Mucosa of stomach (tissue), 1 donor: ENCODE results near the gene CFTR.

Experiments
- H3K27me3 ChIP-seq: one replicate; pipeline ENCODE4 v1.7.0; 2013; ENCODE audit warnings: mild to moderate bottlenecking, low read length; ENCODE audit not compliant: control insufficient read depth, insufficient read depth
- H3K36me3 ChIP-seq: one replicate; pipeline ENCODE4 v1.7.0; 2013; ENCODE audit warnings: low read length; ENCODE audit not compliant: control insufficient read depth, insufficient read depth
- H3K4me1 ChIP-seq: one replicate; pipeline ENCODE4 v1.7.0; 2013; ENCODE audit warnings: mild to moderate bottlenecking, low read length; ENCODE audit not compliant: control insufficient read depth, insufficient read depth
- H3K4me3 ChIP-seq: one replicate; pipeline ENCODE4 v1.7.0; 2013; ENCODE audit warnings: low read length
- H3K9ac ChIP-seq: one replicate; pipeline ENCODE4 v1.7.0; 2013; ENCODE audit warnings: mild to moderate bottlenecking, low read length, moderate library complexity
- H3K9me3 ChIP-seq: one replicate; pipeline ENCODE4 v1.7.0; 2013; ENCODE audit warnings: mild to moderate bottlenecking, low read length, moderate library complexity; ENCODE audit not compliant: control insufficient read depth
- donor health status: Pancreatic carcinoma.

CFTR gene

DNA sequence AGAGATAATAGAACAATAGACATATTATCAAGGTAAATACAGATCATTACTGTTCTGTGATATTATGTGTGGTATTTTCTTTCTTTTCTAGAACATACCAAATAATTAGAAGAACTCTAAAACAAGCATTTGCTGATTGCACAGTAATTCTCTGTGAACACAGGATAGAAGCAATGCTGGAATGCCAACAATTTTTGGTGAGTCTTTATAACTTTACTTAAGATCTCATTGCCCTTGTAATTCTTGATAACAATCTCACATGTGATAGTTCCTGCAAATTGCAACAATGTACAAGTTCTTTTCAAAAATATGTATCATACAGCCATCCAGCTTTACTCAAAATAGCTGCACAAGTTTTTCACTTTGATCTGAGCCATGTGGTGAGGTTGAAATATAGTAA is 185.5 kb downstream of the CFTR start:
- H3K4me1 ChIP-seq, result no peaks in the 10 kb centered on the region
- H3K9ac ChIP-seq, result no peak overlapping the region
- no peaks in the 10 kb centered on the region for H3K27me3 ChIP-seq
- H3K9me3 ChIP-seq, result no peaks in the 10 kb centered on the region
- no peaks in the 10 kb centered on the region for H3K36me3 ChIP-seq
- no peak overlapping the region for H3K4me3 ChIP-seq

DNA sequence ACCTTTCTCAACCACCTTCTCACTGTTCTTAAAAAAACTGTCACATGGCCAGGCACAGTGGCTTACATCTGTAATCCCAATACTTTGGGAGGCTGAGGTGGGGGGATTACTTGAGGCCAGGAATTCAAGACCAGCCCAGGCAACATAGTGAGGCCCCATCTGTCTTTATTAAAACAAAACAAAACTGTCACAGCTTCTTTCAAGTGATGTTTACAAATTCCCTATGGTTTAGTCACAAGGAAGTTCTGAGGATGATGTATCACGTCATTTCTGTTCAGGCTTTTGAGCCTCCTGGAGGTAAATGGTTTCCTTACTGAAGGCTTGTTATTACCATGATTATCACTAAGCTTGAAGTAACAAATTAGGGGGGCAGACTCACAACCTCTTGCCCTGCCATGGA is 186.2 kb downstream of the CFTR start:
- no peak overlapping the region for H3K9ac ChIP-seq
- H3K27me3 ChIP-seq, result no peaks in the 10 kb centered on the region
- no peaks in the 10 kb centered on the region for H3K9me3 ChIP-seq
- H3K4me3 ChIP-seq, result no peak overlapping the region
- no peaks in the 10 kb centered on the region for H3K36me3 ChIP-seq
- H3K4me1 ChIP-seq, result no peaks in the 10 kb centered on the region

DNA sequence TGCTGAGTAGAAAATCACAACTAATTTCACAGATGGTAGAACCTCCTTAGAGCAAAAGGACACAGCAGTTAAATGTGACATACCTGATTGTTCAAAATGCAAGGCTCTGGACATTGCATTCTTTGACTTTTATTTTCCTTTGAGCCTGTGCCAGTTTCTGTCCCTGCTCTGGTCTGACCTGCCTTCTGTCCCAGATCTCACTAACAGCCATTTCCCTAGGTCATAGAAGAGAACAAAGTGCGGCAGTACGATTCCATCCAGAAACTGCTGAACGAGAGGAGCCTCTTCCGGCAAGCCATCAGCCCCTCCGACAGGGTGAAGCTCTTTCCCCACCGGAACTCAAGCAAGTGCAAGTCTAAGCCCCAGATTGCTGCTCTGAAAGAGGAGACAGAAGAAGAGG is 186.9 kb downstream of the CFTR start:
- Histone ChIP-seq H3K36me3 (no peaks in the 10 kb centered on the region), H3K4me3 (no peak overlapping the region), H3K9ac (no peak overlapping the region), H3K4me1 (no peaks in the 10 kb centered on the region), H3K27me3 (no peaks in the 10 kb centered on the region), H3K9me3 (no peaks in the 10 kb centered on the region)

DNA sequence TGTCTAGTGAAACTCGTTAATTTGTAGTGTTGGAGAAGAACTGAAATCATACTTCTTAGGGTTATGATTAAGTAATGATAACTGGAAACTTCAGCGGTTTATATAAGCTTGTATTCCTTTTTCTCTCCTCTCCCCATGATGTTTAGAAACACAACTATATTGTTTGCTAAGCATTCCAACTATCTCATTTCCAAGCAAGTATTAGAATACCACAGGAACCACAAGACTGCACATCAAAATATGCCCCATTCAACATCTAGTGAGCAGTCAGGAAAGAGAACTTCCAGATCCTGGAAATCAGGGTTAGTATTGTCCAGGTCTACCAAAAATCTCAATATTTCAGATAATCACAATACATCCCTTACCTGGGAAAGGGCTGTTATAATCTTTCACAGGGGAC is 187.6 kb downstream of the CFTR start:
- H3K9ac ChIP-seq, result no peak overlapping the region
- no peaks in the 10 kb centered on the region for H3K9me3 ChIP-seq
- H3K4me3 ChIP-seq, result no peak overlapping the region
- H3K36me3 ChIP-seq, result no peaks in the 10 kb centered on the region
- H3K27me3 ChIP-seq, result no peaks in the 10 kb centered on the region
- peaks cover 4% of the 10 kb centered on the region for H3K4me1 ChIP-seq

DNA sequence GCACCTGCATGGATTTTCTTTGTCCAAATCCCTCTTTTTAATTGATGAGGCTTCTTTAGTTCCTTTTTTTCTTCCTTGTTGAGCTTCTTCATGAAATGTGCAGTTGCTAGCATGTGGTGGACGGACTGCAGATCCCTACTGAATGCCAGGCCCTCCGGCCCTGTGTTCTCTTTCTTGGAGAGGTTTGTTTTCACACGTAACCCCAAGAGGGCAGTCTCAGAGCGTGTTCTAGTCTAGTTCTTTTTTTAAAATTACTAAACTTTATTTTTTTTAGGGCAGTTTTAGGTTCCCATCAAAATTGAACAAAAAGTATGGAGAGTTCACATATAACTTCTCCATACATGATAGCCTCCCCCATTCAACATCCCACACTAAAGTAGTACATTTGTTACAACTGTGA is 190.0 kb downstream of the CFTR start:
- Histone ChIP-seq H3K9me3 (no peaks in the 10 kb centered on the region), H3K9ac (no peak overlapping the region), H3K4me1 (peaks cover 12% of the 10 kb centered on the region), H3K36me3 (no peaks in the 10 kb centered on the region), H3K27me3 (no peaks in the 10 kb centered on the region), H3K4me3 (no peak overlapping the region)

DNA sequence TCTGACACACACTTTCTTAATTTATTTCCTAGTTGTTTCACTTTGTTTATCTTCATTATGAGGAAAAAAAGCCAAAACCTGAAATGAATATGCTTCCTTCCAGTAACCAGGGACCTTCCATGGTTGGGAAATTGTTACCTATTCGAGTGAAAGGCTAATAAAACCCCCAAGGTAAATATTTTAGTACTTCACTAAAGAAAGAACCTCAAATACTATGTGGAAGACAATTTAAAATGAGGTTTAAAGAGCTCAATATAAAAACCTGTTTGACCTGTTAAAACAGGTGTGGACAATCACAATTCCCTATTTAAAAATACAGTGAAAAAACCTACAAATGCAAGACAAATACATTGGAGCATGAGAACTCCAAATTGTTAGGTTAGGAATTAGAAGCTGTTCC is 192.6 kb downstream of the CFTR start:
- H3K36me3 ChIP-seq, result no peaks in the 10 kb centered on the region
- H3K4me1 ChIP-seq, result peaks cover 12% of the 10 kb centered on the region
- no peak overlapping the region for H3K4me3 ChIP-seq
- H3K9me3 ChIP-seq, result no peaks in the 10 kb centered on the region
- H3K27me3 ChIP-seq, result no peaks in the 10 kb centered on the region
- no peak overlapping the region for H3K9ac ChIP-seq

DNA sequence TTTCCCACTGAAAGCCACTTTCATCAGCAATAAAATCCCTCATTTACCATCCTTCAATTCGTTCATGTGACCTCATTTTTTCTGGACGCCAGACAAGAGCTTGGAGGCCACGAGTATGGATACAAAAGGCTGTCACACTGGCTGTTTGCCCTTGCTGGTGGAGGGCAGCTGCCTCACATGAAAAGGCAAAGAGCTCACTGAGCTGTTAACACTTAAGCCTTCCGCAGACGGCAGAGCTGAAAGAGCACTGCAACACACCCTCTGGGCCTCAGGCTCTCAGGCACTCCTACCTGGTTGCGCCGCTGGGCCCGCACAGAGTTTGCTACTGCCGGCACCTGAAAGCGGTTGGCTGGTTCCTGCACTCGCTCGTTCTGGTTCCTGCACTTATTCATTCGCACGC is 193.5 kb downstream of the CFTR start:
- H3K4me1 ChIP-seq, result peaks cover 12% of the 10 kb centered on the region
- no peak overlapping the region for H3K9ac ChIP-seq
- no peaks in the 10 kb centered on the region for H3K9me3 ChIP-seq
- H3K4me3 ChIP-seq, result no peak overlapping the region
- no peaks in the 10 kb centered on the region for H3K27me3 ChIP-seq
- no peaks in the 10 kb centered on the region for H3K36me3 ChIP-seq

DNA sequence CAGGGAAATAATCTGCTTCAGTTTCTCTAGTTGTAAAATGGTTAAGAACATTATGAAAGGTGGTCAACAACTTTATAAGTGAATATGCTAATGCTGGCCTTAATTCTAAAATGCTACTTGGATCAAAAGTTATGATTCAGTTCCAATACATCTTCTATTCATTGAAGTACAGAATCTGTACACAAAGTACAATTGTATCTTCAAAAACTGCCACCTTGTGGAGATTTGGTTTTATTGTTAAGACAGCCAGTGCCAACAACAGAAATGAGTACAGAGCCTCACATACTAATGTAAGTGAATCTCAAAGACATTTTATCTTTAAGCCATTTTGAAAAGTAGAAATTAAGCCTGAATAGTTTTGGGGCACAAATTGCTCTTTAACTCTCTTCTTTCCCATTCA is 194.0 kb downstream of the CFTR start:
- Histone ChIP-seq H3K36me3 (no peaks in the 10 kb centered on the region), H3K9ac (no peak overlapping the region), H3K4me3 (no peak overlapping the region), H3K4me1 (peaks cover 12% of the 10 kb centered on the region), H3K27me3 (no peaks in the 10 kb centered on the region), H3K9me3 (no peaks in the 10 kb centered on the region)

DNA sequence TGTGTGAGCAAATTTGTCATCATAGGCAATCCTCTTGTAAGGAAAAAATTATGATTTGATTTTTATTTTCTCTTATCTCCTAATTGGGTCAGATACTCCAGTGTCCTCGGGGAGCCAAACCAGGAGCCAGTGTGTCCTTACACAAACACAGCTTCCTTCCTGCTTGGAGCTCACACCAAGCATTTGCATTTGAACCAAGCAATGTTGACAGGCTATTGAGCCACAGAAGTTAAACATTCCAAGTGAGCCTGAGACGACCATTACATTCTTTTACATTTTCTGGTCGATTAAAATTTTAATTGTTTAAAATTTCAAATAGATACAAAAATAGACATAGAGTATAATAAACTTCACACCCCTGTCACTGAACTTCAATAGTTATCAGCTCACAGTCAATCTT is 194.8 kb downstream of the CFTR start:
- Histone ChIP-seq H3K36me3 (no peaks in the 10 kb centered on the region), H3K4me1 (peaks cover 12% of the 10 kb centered on the region), H3K27me3 (no peaks in the 10 kb centered on the region), H3K9me3 (no peaks in the 10 kb centered on the region), H3K9ac (no peak overlapping the region), H3K4me3 (no peak overlapping the region)

DNA sequence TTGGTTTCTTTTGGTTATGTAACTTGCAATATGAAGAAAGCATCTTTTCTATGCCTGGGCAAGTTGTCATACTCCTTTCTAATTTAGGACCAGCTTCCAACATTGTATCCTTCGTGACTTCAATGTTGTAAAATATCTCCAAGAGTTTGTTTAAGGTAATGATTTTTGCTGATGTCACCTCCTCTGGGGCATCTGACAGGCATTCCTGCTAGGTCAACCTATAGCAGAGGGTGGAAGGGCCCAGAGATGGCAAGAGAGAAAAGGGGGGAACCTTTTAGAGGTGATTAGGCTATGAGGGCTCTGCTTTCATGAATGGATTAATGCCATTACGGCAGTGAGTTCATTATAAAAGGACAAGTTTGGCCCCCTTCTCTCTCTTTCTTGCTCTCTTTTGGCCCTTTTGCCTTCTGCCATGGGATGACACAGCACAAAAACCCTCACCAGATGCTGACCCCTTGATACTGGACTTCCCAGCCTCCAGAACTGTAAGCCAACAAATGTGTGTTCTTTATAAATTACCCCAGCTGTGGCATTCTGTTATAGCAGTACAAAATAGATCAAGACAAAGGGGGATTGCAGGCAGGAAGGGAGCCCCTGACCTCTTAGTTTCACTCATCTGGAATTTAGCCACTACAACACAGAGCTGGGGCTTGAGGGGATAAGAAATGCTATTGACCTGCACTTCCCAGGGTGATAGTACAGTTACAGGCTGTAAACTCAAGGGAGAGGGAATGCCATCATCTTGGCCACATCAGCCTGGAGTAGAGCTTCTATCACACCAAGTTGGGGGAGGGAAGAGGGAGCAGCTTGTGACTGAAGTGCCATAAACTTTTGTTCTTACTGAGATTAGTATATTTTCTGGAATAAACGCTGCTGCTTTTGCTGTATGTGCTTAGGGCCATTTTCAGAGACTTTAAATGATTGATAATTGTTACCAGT is 195.9 kb downstream of the CFTR start:
- Histone ChIP-seq H3K9ac (no peak overlapping the region), H3K36me3 (no peaks in the 10 kb centered on the region), H3K4me3 (no peak overlapping the region), H3K9me3 (no peaks in the 10 kb centered on the region), H3K4me1 (peaks cover 12% of the 10 kb centered on the region), H3K27me3 (no peaks in the 10 kb centered on the region)

DNA sequence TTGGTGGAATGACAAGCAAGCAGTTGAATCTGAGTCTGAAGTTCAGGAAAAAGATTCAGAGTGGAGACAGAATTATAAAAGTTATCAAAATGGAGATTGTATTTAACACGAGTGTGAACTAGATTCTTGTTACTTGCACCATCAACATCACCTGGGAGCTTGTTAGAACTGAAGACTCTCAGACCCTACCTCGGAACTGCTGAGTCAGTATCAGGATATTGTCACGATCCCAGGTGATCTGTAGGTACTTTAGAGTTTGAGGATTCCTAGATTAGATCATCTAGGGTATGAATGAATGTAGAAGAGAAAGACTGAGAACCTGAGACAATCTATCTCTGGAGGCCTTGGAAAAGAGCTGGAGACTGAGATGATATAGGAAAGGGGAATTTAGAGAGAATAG is 199.3 kb downstream of the CFTR start:
- Histone ChIP-seq H3K4me3 (no peak overlapping the region), H3K36me3 (no peaks in the 10 kb centered on the region), H3K4me1 (peaks cover 4% of the 10 kb centered on the region)

DNA sequence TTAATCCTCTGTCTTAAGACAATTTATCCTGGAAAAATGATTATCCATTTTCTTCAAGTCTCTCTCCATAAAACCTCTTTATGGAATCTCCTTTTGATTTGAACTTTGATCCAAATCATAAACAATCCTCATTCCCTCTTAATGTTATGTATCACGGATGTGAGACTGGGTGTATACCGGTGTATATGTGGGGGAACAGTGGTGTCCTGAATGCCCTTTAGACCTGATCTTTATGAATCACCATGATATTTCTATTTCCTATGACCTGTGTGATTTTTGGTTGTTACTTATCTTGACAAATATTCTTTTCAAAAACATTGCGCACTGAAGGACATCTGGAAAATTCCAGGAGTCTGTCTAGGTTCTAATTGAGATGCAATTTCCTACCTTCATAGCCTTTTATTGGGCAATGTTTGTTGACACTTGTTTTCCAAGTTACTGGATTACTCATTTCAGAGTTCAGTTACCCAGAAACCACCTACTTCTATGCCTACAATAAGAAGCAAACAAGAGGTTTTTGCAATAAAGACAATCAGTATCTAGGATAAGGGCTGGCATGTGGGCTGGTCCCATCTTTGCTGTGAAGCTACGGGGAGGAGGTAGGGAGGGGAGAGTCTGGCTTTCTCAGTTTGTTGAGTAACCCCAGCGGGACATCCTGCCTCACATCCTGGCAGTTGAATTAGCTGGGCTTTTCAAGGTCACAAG is 203.0 kb downstream of the CFTR start:
- H3K4me1 ChIP-seq, result no peaks in the 10 kb centered on the region
- no peaks in the 10 kb centered on the region for H3K27me3 ChIP-seq
- no peaks in the 10 kb centered on the region for H3K36me3 ChIP-seq
- no peak overlapping the region for H3K9ac ChIP-seq
- no peak overlapping the region for H3K4me3 ChIP-seq
- H3K9me3 ChIP-seq, result no peaks in the 10 kb centered on the region

More for the DNA sequence above, 199.3 kb downstream of the CFTR start:
- H3K27me3 ChIP-seq, result no peaks in the 10 kb centered on the region
- H3K9me3 ChIP-seq, result no peaks in the 10 kb centered on the region
- no peak overlapping the region for H3K9ac ChIP-seq
